ENCODE measurements around the gene CCN5.
A peak's percentile ranks its signal among the peaks of the same experiment; 100 is the strongest.

Gene CCN5

GRCh38 chr20:44733341-44734069 is 18.3 kb downstream of the CCN5 start:
- peak; percentile 77 for DNase-seq (ENCODE audit: low spot score)
- in situ Hi-C loops (cut with MboI; ENCODE audit: low sequenced_read_pairs, unreplicated experiment) = no loop called here
- TF ChIP-seq, protein P1, sequence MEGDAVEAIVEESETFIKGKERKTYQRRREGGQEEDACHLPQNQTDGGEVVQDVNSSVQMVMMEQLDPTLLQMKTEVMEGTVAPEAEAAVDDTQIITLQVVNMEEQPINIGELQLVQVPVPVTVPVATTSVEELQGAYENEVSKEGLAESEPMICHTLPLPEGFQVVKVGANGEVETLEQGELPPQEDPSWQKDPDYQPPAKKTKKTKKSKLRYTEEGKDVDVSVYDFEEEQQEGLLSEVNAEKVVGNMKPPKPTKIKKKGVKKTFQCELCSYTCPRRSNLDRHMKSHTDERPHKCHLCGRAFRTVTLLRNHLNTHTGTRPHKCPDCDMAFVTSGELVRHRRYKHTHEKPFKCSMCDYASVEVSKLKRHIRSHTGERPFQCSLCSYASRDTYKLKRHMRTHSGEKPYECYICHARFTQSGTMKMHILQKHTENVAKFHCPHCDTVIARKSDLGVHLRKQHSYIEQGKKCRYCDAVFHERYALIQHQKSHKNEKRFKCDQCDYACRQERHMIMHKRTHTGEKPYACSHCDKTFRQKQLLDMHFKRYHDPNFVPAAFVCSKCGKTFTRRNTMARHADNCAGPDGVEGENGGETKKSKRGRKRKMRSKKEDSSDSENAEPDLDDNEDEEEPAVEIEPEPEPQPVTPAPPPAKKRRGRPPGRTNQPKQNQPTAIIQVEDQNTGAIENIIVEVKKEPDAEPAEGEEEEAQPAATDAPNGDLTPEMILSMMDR (IDR thresholded peaks at IDR 0.05; ENCODE audit: borderline replicate concordance, control extremely low read depth, extremely low read depth, insufficient read depth, missing control alignments) = peak; percentile 86

- no peak for DNase-seq (ENCODE audit: low spot score)
- TF ChIP-seq, protein P1 (IDR thresholded peaks at IDR 0.05; ENCODE audit: borderline replicate concordance, control extremely low read depth, extremely low read depth, insufficient read depth, missing control alignments) = no peak
- in situ Hi-C loops (cut with MboI; ENCODE audit: low sequenced_read_pairs, unreplicated experiment) = no loop called here
These were observed 19.8 kb downstream of the CCN5 start for GRCh38 chr20:44734938-44735337.

- in situ Hi-C loops (cut with MboI; ENCODE audit: low sequenced_read_pairs, unreplicated experiment) = no loop called here
- DNase-seq (ENCODE audit: low spot score) = no peak
- TF ChIP-seq, protein P1 (IDR thresholded peaks at IDR 0.05; ENCODE audit: borderline replicate concordance, control extremely low read depth, extremely low read depth, insufficient read depth, missing control alignments) = no peak
These were observed 20.6 kb downstream of the CCN5 start for GRCh38 chr20:44735816-44736169.

DNA sequence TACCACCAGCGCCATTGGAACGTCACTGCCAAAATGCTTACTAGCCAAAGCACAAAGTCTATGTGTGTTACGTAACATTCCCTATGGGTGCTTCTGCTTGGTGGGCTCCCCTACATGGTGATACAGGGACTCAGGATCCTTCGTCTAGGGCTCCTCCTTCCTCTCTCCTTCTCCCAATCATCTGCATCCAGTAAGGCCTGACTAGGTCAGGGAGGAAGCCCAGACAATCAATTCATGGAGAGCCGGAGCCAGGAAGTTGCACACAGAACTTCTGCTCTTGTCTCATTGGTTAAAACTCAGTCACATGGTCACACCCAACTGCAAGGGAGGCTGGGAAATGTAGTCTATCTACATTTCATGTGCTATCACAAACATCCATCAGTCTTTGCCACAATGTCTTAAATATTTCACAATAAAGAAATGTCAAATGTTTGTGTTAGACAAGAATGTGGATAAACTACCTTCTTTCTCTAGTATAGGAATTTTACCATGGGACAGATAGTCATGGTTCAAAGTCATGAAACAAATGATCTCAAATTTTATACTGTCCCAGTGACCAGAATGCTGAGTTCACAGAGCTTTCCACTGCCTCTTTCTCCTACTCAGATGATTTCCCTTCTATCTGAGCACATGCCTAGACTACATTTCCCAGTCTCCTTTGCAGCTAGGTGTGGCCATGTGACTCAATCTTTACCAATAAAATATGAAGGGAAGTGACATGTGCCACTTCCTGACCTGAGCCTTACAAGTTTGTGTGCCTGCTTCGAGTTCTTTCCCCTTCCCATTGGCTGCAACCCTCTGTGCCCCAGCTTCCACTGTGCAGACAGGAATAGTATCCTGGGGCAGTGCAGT is 21.2 kb downstream of the CCN5 start:
- no peak for DNase-seq (ENCODE audit: low spot score)
- TF ChIP-seq, protein P1 (IDR thresholded peaks at IDR 0.05; ENCODE audit: borderline replicate concordance, control extremely low read depth, extremely low read depth, insufficient read depth, missing control alignments) = no peak
- in situ Hi-C loops (cut with MboI; ENCODE audit: low sequenced_read_pairs, unreplicated experiment) = no loop called here

DNA sequence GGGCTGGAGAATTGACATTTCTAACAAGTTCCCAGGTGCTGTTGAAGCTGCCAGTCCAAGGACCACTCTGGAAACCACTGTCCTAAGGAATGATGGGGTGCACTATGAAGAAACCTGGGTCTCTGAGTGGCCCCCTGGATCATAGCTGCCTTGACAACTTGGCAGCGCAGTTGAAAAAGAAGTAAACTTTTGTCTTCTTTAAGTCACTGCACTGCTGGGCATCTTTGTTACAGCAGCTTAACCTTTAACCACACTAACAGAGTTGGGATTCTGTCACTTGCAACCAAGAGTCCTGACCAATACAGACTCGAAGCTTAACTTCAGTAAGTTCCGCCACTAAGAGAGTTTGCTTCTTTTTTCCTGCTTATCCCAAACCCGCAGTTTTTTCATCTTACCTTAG is 21.9 kb downstream of the CCN5 start:
- DNase-seq (ENCODE audit: low spot score) = no peak
- TF ChIP-seq, protein P1 (IDR thresholded peaks at IDR 0.05; ENCODE audit: borderline replicate concordance, control extremely low read depth, extremely low read depth, insufficient read depth, missing control alignments) = no peak
- in situ Hi-C loops (cut with MboI; ENCODE audit: low sequenced_read_pairs, unreplicated experiment) = no loop called here

DNA sequence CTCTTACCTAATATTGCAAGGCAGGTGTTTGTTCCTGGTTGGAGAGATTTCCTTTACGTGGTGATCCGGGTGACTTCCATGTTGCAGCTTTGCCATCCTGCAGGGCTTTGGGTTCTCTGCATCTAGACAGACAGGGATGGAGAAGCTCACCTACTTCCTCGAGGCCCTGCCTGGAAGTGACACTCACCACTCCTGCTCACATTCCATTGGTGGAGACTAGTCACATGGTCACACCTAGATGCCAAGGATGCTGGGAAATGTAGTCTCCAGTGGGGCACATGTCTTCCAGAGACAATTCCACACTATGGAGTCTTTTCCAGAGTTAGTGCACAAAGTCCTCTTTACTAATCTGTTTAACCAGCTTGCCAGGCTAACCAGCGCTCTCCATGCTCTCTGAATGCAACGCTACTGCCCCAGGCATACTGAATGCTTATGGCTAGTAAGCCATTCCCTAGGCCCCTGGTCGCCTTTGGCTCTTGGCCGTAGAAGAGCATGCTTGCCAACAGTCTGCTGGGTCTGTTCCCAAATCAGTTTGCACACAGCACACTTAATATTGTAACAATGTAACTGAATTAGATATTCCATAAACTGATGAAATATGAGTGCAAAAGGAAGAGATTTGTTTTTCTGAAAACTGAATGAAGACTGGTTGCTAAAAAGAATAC is 23.8 kb downstream of the CCN5 start:
- peak; percentile 77 for DNase-seq (ENCODE audit: low spot score)
- in situ Hi-C loops (cut with MboI; ENCODE audit: low sequenced_read_pairs, unreplicated experiment) = no loop called here
- TF ChIP-seq, protein P1 (IDR thresholded peaks at IDR 0.05; ENCODE audit: borderline replicate concordance, control extremely low read depth, extremely low read depth, insufficient read depth, missing control alignments) = no peak

All from GM13976 (cell line).